GM19455 (cell line): ENCODE results near the gene B3GALNT1.

Experiments used
- ATAC-seq: cut with Tn5 transposase; IDR thresholded peaks from one replicate; pipeline ENCODE4 v1.9.1; 2021; ENCODE audit not compliant: unreplicated experiment

Gene B3GALNT1

DNA sequence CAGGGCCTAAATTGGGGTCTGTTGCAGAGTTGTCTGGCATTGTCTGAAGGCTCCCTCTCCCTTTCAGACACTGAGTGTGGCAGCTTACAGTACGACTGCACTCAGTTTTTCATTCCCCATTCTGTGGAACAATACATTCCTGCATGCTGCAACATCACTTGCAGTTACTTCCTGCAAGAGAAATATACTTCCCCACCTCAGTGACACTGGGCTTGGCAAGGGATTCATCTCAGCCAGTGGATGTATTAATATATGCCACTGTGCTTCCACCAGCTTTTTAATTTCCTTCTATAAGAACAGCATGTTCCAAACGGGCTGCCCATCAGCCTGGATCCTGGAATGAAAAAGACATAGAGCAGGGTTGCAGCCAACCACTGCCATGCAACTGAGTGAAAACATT is 23.1 kb downstream of the B3GALNT1 start:
- peak; percentile 45 for ATAC-seq

DNA sequence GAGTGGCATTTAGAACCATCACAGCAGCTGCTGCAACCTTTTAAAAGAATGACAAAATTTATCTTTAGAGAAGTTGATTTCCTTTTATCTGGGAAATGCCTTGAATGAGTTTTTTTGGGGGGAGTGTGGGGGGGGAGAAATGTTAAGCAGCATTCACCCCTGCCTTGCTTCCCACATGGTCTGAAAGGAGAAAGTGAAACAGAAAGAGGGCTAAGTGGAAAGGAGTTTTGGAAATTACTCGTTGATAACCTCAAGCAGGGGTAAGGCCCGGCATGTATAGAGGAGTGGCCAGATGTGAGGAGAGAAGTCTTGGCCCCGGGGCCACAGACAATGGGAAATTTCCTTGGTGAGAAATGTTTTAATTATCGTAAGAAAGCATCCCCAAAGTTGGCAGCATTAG is 23.5 kb downstream of the B3GALNT1 start:
- peak; percentile 88 for ATAC-seq

DNA sequence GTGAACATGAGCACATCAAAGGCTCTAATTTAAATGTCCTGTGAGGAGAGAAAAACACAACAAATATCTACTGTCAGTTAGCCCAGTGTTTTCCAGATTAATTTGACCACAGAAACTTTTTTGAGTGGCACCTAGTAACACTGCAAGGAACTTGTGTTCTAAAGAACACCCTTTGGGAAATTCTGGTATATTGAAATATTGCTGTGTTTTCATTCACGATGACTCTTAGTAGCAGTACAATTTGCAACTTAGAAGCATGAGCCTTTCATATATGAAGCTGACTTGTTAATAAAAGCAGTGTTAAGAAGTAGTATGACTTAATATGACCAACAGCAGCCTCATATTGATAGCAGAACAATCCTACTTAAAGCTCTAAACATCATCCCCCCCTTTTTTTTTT is 32.0 kb downstream of the B3GALNT1 start:
- no peak for ATAC-seq

DNA sequence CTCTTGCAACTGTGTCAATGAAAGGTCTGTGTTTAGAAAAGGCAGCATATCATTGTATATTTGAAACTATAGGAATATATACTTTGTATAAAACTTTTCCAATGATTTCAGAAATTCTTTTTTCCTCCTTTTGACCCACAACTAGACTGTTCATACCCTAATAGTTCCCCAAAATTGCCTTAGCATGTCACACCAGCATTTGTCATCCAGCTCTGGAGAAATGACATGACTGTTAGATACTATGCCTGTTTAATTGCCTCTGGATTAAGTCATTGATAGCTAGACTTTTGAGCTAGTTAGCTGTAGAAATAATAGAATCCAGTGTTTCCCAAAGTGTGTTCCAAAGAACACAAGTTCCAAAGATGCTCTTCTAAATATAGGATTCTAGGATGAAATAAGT is 32.4 kb downstream of the B3GALNT1 start:
- no peak for ATAC-seq

DNA sequence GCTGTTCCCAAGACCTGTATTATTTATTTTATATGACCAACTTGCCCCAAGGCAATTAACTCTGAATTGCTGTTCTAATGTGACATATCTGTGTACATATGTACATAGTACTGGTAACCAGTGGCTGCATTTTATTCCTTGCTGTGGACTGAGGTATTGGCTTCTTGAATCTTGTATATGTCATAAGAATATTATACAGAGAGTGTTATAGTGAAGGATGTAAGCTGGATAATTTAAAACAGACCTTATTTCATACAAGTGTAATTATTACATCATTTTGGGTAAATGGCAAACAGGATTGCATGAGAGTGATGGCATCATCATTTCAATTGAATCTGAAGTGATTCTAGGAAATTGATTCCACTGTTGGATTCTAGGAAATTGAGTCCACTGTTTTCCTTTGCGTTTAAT is 32.9 kb downstream of the B3GALNT1 start:
- no peak for ATAC-seq

DNA sequence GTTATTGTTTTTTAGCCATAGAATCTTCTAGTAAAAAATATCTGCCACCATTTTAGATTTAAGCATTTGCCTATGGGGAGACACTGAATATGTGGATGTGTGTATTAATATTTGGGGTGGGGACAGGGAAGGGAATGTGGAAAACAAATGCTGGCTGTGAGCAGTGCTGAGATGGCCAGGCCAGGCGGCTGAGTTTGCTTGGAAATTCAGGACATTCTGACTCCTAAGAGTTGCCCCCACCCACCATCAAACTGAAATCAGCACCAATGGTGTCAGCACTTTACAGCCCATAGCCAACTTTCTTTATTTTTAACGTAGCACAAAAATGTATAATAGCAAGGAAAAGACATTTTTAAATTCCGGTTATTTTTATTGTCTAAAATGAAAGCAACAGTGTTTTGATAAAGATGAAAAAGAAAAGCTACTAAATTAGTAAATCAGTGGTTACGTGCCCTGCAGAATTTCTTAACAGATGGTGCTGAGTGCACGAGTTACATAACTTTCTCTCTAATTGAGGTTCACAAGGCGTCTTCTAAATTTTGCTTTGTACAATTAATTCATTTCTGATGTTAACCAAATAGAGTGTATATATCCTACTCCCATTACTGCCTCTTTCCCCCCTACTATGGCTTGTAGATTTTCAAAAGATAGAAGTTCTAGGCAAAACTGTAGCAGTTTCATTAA is 34.0 kb downstream of the B3GALNT1 start:
- no peak for ATAC-seq

DNA sequence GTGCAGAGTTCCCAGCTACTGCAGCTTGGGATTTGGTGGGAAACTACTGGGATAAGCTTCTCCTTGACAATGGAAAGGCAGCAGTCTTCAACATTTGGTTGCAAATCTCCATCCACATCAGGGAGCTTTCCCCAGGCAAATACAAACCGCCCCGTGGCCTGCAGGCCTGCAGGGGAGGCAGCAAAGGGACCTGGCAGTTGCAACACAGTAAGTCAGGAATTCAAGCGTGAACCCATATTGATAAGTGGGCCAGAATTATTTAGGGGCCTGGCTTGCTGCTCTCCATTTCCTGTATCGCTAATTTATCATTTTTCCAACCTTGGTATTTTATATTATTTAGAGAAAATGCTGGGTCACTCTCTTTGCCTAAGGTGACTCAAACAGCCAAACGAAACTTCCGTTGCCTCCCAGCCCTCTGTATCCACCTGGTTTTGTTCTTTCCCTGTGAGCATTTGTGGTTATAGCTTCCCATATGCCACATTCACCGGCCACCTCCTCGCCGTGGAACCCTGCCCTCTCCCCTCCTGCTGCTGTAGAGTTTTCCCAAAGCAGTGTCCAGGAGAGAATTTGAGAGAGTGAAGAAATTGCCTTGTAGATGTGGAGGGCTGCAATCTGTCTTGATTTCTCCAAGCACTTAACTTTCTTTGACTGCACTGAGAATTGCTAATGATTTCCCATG is 34.8 kb downstream of the B3GALNT1 start:
- peak; percentile 5 for ATAC-seq

DNA sequence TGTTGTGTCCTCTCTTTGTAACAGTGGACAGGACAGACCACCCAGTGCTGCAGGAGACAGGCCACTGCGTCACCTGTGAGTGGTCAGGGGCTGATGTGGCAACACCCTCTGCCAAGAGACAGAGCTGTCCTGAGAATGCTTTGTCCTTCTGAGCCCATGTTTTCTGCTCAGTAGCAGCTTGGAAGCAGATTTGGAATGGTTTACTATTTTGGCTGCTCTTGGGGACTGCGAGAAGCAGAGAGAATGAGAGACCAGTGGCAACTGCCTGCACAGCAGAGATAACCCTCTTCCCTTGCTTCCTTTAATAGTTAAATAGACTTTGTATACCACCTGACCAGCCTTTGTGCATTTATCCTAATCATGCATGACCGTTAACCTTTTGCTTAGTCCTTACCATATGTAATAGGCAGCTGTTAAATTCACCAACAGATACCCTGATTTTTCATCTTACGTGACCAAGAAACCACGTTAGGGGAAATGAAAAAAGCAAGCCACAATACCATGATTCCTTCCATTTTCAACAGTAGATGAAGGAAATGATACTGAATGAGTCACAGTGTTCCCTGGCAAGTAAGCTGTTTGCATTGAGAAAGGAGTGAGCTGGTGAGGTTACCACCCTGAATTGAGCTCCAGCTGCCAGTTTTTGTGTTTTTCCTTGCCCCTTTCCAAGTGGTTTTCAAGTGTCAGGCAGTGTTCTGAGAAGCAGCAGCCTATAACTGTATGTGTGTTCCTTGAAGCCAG is 35.5 kb downstream of the B3GALNT1 start:
- ATAC-seq = peak; percentile 95

DNA sequence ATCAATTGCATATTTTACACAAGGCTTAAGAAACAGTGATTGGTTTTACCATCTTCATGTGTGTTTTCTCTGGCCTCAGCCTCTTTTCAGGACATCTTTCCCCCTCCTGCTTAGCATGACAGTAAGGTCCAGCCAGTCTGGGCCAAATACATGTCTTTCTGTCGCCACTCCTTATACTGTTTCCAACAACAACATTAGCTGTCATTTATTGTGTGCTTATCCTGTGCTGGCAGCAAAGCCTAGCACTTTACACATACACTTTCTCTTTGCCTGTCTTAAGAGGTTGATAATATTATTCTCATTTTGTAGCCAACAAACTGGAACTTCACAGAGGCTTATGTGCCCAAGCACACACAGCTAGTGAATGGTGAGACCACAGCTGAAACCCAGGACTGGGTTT is 37.8 kb downstream of the B3GALNT1 start:
- ATAC-seq = no peak

DNA sequence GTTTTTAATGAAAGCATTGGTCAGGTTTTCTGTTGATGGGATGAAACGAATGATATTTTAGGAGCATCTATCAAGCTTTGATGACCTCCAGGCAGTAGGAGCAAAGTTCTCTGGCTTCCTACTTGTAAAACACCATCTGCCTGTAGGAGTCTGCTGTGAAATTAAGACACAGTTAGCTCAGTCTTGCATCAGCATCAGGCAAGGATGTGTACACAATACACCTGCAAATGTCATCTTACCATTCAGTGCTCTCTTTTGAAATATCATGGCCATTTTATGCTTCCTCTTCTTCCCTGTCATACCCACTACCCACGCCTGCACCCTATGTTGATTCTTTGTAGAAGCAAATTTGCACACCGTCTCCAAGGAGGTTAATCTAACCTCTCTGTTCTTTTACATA is 38.2 kb downstream of the B3GALNT1 start:
- ATAC-seq = no peak

DNA sequence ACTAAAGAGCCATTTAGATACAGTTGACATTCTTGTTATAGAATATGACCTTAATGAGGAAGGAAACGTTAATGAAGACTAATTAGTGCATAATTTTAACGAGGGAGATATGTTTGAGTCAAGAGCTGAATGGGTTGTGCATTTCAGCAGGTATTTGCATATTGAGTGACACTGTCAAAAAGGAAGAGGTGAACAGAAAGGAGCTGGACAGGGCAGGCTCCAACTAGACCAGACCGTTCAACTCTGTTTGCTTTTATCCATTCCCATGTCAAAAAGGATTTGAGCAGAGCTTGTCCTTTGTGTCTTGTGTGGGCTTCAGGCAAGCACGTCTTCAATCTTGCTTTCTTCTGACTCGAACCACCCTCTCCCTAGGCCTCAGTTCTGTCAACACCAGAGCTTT is 40.7 kb downstream of the B3GALNT1 start:
- no peak for ATAC-seq

DNA sequence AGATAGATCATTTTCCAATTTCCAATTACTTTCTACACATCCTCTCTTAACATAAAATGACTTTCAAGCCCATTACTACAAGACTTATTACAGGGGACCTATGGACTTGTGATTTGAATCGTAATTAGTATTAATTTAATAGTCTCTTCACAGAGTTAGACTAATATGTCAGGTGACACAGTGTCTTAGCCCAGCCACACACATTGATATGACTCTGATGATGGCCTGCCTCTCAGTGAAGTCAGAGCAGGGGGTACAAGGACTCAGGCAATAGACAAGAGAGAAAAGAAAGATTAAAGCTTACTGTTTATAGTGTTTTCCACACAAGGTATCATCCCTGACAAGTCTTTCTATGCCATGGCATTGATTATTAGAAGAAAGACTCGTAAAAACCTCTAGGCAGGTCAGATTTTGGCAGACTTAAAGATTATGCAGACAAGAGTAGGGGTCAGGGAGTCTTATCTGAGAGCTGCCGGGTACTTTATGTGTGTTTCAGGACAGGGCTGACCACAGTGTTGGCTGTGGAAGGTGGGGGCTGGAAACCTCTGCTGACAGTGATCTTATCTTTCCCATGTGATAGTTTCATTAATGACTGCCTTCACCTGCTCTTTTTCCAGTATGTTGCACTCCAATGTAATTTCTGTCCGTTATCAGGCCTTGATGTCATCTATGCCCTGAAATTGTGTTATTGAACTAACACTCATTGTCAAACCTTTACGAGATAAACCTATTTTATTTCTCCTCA is 50.1 kb downstream of the B3GALNT1 start:
- no peak for ATAC-seq

DNA sequence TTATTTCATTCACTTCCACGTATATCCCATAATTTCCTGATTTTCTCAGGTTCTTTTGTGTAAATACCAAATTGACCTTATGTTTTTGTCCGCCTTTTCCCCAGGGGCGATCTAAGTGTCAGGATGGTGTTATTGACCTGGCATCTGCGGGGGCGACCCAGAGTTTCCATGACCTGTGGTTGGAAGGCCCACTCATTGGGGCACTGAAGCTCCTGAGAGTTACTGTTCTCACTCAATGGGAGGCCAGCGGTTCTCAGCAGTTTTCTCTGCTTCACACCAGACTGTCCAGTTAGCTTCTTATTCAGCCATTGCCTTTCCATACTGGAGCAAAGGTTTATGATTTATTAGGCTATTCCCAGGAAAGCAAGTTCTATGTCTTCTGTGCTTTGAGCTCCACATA is 53.3 kb downstream of the B3GALNT1 start:
- ATAC-seq = no peak

DNA sequence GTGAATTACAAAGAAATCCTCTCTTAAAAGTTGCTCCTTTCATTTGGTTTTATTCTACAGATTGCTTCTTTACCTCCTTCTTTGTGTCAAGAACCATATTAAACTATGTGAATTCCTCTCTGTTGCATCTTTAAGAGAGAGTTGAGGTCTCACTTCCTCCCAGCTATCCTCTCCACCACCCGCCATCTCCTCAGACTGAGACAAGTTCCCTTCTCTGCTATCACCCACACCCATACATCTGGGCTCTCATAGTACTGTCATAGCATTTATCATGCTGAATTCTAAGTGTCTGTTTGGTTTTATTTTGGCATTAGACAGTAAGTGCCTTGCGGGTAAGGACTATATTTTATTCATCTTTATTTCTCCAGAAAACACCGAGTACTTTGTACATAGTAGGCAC is 54.2 kb downstream of the B3GALNT1 start:
- no peak for ATAC-seq

DNA sequence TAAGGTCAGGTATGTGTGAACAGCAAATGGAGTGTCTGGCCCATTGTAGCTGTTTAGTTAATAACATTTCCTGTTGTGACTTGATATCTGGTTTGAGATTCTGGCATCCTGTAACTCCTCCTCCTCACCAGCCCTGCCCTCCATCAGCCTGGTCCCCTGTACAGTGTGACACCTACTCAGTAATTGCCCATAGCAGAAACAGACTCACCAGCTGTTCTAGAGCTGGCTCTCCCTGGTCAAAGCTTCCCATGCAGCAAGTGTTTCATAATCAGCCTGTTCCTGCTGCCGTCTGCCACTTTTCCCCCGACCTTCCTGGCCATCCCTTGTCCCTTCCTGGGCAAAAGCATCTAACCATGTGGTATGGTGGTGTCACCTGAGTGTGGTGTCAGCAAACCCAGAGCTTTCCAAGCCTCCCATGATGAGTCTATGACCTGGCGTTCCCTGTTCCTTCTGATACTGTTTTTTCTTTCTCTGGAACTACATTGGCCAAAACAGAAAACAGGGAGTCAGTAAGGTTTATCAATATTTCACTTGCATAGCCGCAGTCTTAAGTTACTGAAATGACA is 55.4 kb downstream of the B3GALNT1 start:
- no peak for ATAC-seq

DNA sequence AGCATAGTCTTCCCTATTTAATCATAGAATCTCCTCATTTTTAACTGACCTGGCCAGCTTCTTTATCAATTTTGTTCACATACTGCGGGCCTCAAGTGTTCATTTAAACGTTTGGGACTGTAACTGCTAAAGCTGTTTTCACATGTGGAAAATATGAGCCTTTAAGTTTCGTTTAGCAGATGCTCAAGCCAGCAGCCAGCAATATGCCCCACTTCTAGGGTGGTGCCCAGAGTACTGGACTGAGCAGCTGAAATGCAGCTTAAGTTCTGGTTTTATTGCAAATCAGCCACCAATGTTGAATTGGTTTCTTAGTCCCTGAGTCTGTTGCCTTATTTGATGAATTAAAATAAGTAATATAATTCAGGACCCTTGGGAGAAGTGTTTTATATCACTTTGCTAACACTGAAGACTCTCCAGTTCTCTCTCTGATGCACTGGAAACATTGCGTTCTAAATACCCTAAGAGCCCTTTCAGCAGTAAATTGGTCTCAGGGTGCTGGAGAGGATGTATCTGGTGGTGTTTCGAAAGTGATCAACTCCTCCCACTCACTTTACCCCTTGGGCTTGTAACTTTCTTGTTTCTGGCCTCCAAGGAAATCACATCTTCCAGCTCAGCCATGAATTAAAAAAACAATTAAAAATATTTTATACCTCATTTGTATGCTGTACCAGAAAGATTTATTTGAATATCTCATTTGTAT is 61.7 kb downstream of the B3GALNT1 start:
- peak; percentile 73 for ATAC-seq

DNA sequence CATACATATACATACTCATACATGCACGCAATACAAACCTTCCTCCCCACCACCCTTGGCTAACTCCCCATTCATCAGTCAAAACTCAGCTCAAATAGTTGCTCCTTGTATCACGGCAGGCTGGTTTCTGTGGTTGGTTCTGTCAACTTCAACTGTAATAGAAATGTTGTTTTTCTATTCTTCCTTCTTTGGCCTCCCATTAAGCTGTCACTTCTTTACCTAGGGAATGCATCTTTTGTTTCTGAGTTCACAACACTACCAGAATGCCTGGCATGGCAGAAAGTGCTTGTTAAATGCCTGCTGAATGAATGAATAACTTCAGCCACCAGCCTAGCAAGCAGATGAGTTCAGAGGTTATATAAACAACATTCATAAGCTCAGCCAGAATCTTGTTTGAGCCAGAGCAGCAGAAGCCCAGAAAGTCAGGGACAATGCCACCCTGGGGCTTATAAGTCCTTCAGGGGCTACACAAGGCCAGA is 63.1 kb downstream of the B3GALNT1 start:
- no peak for ATAC-seq

DNA sequence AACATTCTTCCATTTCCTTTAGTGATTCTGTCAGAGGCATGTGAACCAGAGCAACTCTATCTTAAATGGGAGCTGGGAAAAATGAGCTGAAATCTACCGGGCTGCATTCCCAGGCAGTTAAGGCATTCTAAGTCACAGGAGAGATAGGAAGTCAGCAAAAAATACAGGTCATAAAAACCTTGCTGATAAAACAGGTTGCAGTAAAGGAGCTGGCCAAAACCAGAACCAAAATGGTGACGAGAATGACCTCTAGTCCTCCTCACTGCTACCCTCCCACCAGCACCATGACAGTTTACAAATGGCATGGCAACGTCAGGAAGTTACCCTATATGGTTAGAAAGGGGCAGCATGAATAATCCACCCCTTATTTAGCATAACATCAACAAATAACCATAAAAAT is 66.4 kb downstream of the B3GALNT1 start:
- no peak for ATAC-seq

DNA sequence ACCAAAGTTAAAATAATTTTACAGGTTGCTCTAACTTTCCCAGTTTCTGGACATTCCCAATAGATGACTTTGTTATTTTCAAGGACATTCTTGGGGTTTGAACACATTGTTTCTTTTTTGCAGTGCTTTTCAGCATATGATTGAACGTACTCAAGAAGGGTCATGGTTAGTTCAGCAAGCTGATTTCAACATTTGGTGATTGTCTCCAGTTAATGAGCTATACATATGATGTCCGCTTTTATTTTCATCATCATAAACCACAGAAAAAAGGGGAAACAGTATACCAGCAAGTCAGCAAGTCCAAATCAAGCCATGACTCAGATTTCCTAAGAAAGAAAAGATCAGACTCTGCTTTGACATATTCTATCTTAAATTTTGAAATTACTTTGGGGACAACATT is 69.4 kb downstream of the B3GALNT1 start:
- ATAC-seq = no peak

DNA sequence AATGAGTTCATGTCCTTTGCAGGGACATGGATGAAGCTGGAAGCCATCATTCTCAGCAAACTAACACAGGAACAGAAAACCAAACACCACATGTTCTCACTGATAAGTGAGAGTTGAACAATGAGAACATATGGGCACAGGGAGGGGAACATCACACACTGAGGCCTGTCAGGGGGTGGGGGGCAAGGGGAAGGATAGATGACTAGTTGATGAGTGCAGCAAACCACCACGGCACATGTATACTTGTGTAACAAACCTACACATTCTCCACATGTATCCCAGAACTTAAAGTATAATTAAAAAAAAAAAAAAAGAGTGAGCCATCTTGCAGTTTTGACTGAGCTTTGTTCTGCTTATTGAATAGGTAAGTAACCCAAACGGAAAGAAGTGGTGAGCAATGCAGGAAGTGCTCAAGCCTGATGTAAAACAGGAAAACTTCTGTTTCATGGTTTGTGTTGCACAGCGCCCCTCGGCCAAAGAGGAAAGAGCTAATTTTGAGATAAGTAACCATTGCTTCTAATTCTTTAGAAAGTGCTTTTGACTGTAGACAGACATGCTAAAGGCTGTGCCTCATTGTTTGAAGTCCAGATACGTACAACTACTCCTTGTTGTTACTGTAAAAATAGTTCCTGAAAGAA is 70.1 kb downstream of the B3GALNT1 start:
- peak; percentile 83 for ATAC-seq
